GM12891 (cell line): ENCODE results near the gene HDLBP.

Experiments used
- POLR2A ChIP-seq: IDR thresholded peaks from 2 replicates; pipeline ENCODE4 v1.6.1; 2011; ENCODE audit warnings: low read depth, low read length, control low read depth
- POLR2AphosphoS5 ChIP-seq: IDR thresholded peaks from 2 replicates; pipeline ENCODE4 v1.6.1; 2011; ENCODE audit warnings: low read depth, low read length, control low read depth

GRCh38 chr2:241190291-241190981 lies 125.0 kb downstream of the HDLBP start:
- TF ChIP-seq POLR2AphosphoS5 (no peak), POLR2A (no peak)
